ENCODE measurements around the gene PUS1.

Gene PUS1

GRCh38 chr12:131962069-131962468, 33.0 kb downstream of the PUS1 start:
- Histone ChIP-seq H3K9ac (ENCODE audit: low read depth in 1 of 2, low read length in 2 of 2) (no peak overlapping the region), H3K36me3 (ENCODE audit: control insufficient read depth in 2 of 2, insufficient read depth in 2 of 2, low read length in 2 of 2) (peaks cover 8 to 14% of the 10 kb centered on the region in 2 donors), H3K9me3 (ENCODE audit: control insufficient read depth in 2 of 2, low read length in 2 of 2) (no peaks in the 10 kb centered on the region), H3K4me1 (ENCODE audit: control insufficient read depth in 2 of 2, insufficient read depth in 2 of 2, low read length in 2 of 2) (peaks cover 0 to 4% of the 10 kb centered on the region in 2 donors), H3K27me3 (ENCODE audit: control insufficient read depth in 2 of 2, insufficient read depth in 2 of 2, low read length in 2 of 2) (no peaks in the 10 kb centered on the region), H3K27ac (ENCODE audit: low read depth in 2 of 2, low read length in 2 of 2) (no peak overlapping the region), H3K4me3 (ENCODE audit: low read length in 2 of 2) (no peak overlapping the region)

- peaks cover 8 to 14% of the 10 kb centered on the region in 2 donors for H3K36me3 ChIP-seq (ENCODE audit: control insufficient read depth in 2 of 2, insufficient read depth in 2 of 2, low read length in 2 of 2)
- H3K9ac ChIP-seq (ENCODE audit: low read depth in 1 of 2, low read length in 2 of 2), result no peak overlapping the region
- no peaks in the 10 kb centered on the region for H3K9me3 ChIP-seq (ENCODE audit: control insufficient read depth in 2 of 2, low read length in 2 of 2)
- no peaks in the 10 kb centered on the region for H3K27me3 ChIP-seq (ENCODE audit: control insufficient read depth in 2 of 2, insufficient read depth in 2 of 2, low read length in 2 of 2)
- no peaks in the 10 kb centered on the region for H3K4me1 ChIP-seq (ENCODE audit: control insufficient read depth in 2 of 2, insufficient read depth in 2 of 2, low read length in 2 of 2)
- H3K27ac ChIP-seq (ENCODE audit: low read depth in 2 of 2, low read length in 2 of 2), result no peak overlapping the region
- H3K4me3 ChIP-seq (ENCODE audit: low read length in 2 of 2), result no peak overlapping the region
Measured at GRCh38 chr12:131963381-131963780, 34.3 kb downstream of the PUS1 start.

DNA sequence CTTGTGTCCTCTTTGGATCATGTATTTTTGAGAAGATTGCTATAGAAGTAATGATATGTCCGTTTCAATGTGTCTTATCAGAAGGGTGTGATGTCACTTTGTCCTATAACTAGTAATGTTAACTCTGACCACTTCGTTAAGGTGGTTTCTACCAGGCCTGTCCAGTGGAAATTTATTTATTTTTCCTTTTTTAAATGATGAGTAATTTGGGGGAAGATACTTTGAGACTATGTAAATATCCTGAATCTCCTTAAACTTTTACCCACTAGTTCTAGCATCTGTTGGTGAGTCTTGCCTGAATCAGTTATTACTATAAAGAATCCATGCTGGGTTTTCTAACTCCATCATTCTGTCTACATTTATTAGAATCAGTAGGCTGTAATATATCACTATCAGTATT, 36.0 kb downstream of the PUS1 start:
- no peak overlapping the region for H3K27ac ChIP-seq (ENCODE audit: low read depth in 2 of 2, low read length in 2 of 2)
- no peaks in the 10 kb centered on the region for H3K27me3 ChIP-seq (ENCODE audit: control insufficient read depth in 2 of 2, insufficient read depth in 2 of 2, low read length in 2 of 2)
- peaks cover 8 to 14% of the 10 kb centered on the region in 2 donors for H3K36me3 ChIP-seq (ENCODE audit: control insufficient read depth in 2 of 2, insufficient read depth in 2 of 2, low read length in 2 of 2)
- H3K4me1 ChIP-seq (ENCODE audit: control insufficient read depth in 2 of 2, insufficient read depth in 2 of 2, low read length in 2 of 2), result no peaks in the 10 kb centered on the region
- no peak overlapping the region for H3K9ac ChIP-seq (ENCODE audit: low read depth in 1 of 2, low read length in 2 of 2)
- H3K4me3 ChIP-seq (ENCODE audit: low read length in 2 of 2), result no peak overlapping the region
- H3K9me3 ChIP-seq (ENCODE audit: control insufficient read depth in 2 of 2, low read length in 2 of 2), result no peaks in the 10 kb centered on the region

DNA sequence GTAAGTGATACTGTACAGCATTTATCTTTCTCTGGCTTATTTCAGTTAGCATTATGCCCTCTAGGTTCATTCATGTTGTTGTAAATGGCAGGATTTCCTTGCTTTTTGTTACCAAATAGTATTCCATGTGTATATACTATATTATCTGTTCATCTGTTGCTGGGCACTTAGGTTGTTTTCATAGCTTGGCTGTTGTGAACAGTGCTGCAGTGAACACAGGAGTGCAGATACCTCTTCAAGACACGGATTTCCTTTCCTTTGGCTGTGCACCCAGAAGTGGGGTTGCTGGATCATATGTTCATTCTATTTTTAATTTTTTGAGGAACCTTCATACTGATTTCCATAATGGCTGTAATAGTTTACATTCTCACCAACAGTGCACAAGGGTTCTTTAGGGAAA, 42.1 kb downstream of the PUS1 start:
- Histone ChIP-seq H3K27ac (ENCODE audit: low read depth in 2 of 2, low read length in 2 of 2) (no peak overlapping the region), H3K4me1 (ENCODE audit: control insufficient read depth in 2 of 2, insufficient read depth in 2 of 2, low read length in 2 of 2) (no peaks in the 10 kb centered on the region), H3K9ac (ENCODE audit: low read depth in 1 of 2, low read length in 2 of 2) (no peak overlapping the region), H3K4me3 (ENCODE audit: low read length in 2 of 2) (no peak overlapping the region), H3K27me3 (ENCODE audit: control insufficient read depth in 2 of 2, insufficient read depth in 2 of 2, low read length in 2 of 2) (no peaks in the 10 kb centered on the region), H3K36me3 (ENCODE audit: control insufficient read depth in 2 of 2, insufficient read depth in 2 of 2, low read length in 2 of 2) (no peaks in the 10 kb centered on the region), H3K9me3 (ENCODE audit: control insufficient read depth in 2 of 2, low read length in 2 of 2) (no peaks in the 10 kb centered on the region)

DNA sequence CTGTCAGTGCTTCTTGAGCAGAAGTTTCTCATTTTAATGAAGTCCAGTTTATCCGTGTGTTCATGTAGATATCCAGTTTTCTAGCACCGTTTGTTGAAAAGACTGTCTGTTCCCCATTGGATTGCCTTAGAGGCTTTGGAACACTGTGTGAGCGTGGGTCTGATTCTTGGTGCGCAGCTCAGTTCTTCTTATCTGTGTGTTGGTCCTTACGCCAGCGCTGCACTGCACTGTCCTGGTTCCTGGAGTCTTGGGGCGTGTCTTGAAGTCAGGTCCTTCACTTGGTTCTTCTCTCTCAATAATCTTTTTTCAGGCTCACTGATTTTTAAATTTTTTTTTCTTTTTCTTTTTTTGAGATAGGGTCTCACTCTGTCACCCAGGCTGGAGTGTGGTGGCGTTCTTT, 46.2 kb downstream of the PUS1 start:
- H3K36me3 ChIP-seq (ENCODE audit: control insufficient read depth in 2 of 2, insufficient read depth in 2 of 2, low read length in 2 of 2), result peaks cover 6% of the 10 kb centered on the region in 2 donors
- no peak overlapping the region for H3K27ac ChIP-seq (ENCODE audit: low read depth in 2 of 2, low read length in 2 of 2)
- no peaks in the 10 kb centered on the region for H3K4me1 ChIP-seq (ENCODE audit: control insufficient read depth in 2 of 2, insufficient read depth in 2 of 2, low read length in 2 of 2)
- H3K9me3 ChIP-seq (ENCODE audit: control insufficient read depth in 2 of 2, low read length in 2 of 2), result no peaks in the 10 kb centered on the region
- no peaks in the 10 kb centered on the region for H3K27me3 ChIP-seq (ENCODE audit: control insufficient read depth in 2 of 2, insufficient read depth in 2 of 2, low read length in 2 of 2)
- H3K4me3 ChIP-seq (ENCODE audit: low read length in 2 of 2), result no peak overlapping the region
- H3K9ac ChIP-seq (ENCODE audit: low read depth in 1 of 2, low read length in 2 of 2), result no peak overlapping the region

GRCh38 chr12:131979606-131980005, 50.5 kb downstream of the PUS1 start:
- peaks cover 30 to 36% of the 10 kb centered on the region in 2 donors for H3K36me3 ChIP-seq (ENCODE audit: control insufficient read depth in 2 of 2, insufficient read depth in 2 of 2, low read length in 2 of 2)
- no peaks in the 10 kb centered on the region for H3K27me3 ChIP-seq (ENCODE audit: control insufficient read depth in 2 of 2, insufficient read depth in 2 of 2, low read length in 2 of 2)
- H3K27ac ChIP-seq (ENCODE audit: low read depth in 2 of 2, low read length in 2 of 2), result no peak overlapping the region

GRCh38 chr12:131980263-131980662, 51.2 kb downstream of the PUS1 start:
- Histone ChIP-seq H3K9ac (ENCODE audit: low read depth in 1 of 2, low read length in 2 of 2) (no peak overlapping the region), H3K27me3 (ENCODE audit: control insufficient read depth in 2 of 2, insufficient read depth in 2 of 2, low read length in 2 of 2) (no peaks in the 10 kb centered on the region), H3K27ac (ENCODE audit: low read depth in 2 of 2, low read length in 2 of 2) (no peak overlapping the region), H3K4me3 (ENCODE audit: low read length in 2 of 2) (no peak overlapping the region), H3K4me1 (ENCODE audit: control insufficient read depth in 2 of 2, insufficient read depth in 2 of 2, low read length in 2 of 2) (no peaks in the 10 kb centered on the region), H3K36me3 (ENCODE audit: control insufficient read depth in 2 of 2, insufficient read depth in 2 of 2, low read length in 2 of 2) (peaks cover 30 to 40% of the 10 kb centered on the region in 2 donors), H3K9me3 (ENCODE audit: control insufficient read depth in 2 of 2, low read length in 2 of 2) (no peaks in the 10 kb centered on the region)

More at GRCh38 chr12:131979606-131980005, 50.5 kb downstream of the PUS1 start:
- Histone ChIP-seq H3K9ac (ENCODE audit: low read depth in 1 of 2, low read length in 2 of 2) (no peak overlapping the region), H3K9me3 (ENCODE audit: control insufficient read depth in 2 of 2, low read length in 2 of 2) (no peaks in the 10 kb centered on the region), H3K4me3 (ENCODE audit: low read length in 2 of 2) (no peak overlapping the region), H3K4me1 (ENCODE audit: control insufficient read depth in 2 of 2, insufficient read depth in 2 of 2, low read length in 2 of 2) (no peaks in the 10 kb centered on the region)

DNA sequence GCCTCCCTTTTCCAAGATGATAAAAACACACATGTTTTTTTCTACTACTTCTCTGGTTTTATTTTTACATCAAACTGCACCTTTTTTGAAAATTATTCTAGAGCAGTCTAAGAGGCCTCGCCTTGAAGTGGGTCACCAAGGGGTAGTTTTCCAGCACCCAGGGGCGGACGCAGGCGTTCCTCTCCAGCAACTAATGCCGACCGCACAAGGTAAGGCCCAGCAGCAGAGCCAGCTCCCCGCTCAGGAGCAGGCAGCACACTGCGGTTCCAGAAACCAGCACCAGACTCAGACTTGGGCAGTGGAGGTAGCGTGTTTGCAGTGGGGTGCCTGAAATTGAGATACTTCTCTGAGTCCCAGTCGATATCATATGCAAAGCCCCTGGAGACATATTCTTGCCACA, 52.3 kb downstream of the PUS1 start:
- Histone ChIP-seq H3K36me3 (ENCODE audit: control insufficient read depth in 2 of 2, insufficient read depth in 2 of 2, low read length in 2 of 2) (peaks cover 30 to 43% of the 10 kb centered on the region in 2 donors), H3K27me3 (ENCODE audit: control insufficient read depth in 2 of 2, insufficient read depth in 2 of 2, low read length in 2 of 2) (no peaks in the 10 kb centered on the region), H3K4me1 (ENCODE audit: control insufficient read depth in 2 of 2, insufficient read depth in 2 of 2, low read length in 2 of 2) (no peaks in the 10 kb centered on the region)

GRCh38 chr12:131982041-131982440, 53.0 kb downstream of the PUS1 start:
- no peaks in the 10 kb centered on the region for H3K9me3 ChIP-seq (ENCODE audit: control insufficient read depth in 2 of 2, low read length in 2 of 2)
- no peaks in the 10 kb centered on the region for H3K27me3 ChIP-seq (ENCODE audit: control insufficient read depth in 2 of 2, insufficient read depth in 2 of 2, low read length in 2 of 2)
- no peak overlapping the region for H3K4me3 ChIP-seq (ENCODE audit: low read length in 2 of 2)
- H3K27ac ChIP-seq (ENCODE audit: low read depth in 2 of 2, low read length in 2 of 2), result no peak overlapping the region
- H3K9ac ChIP-seq (ENCODE audit: low read depth in 1 of 2, low read length in 2 of 2), result no peak overlapping the region
- H3K4me1 ChIP-seq (ENCODE audit: control insufficient read depth in 2 of 2, insufficient read depth in 2 of 2, low read length in 2 of 2), result no peaks in the 10 kb centered on the region
- H3K36me3 ChIP-seq (ENCODE audit: control insufficient read depth in 2 of 2, insufficient read depth in 2 of 2, low read length in 2 of 2), result peaks cover 35 to 49% of the 10 kb centered on the region in 2 donors

More for the DNA sequence above, 52.3 kb downstream of the PUS1 start:
- Histone ChIP-seq H3K9me3 (ENCODE audit: control insufficient read depth in 2 of 2, low read length in 2 of 2) (no peaks in the 10 kb centered on the region), H3K27ac (ENCODE audit: low read depth in 2 of 2, low read length in 2 of 2) (no peak overlapping the region), H3K9ac (ENCODE audit: low read depth in 1 of 2, low read length in 2 of 2) (no peak overlapping the region), H3K4me3 (ENCODE audit: low read length in 2 of 2) (no peak overlapping the region)

- Histone ChIP-seq H3K9me3 (ENCODE audit: control insufficient read depth in 2 of 2, low read length in 2 of 2) (no peaks in the 10 kb centered on the region), H3K27ac (ENCODE audit: low read depth in 2 of 2, low read length in 2 of 2) (no peak overlapping the region), H3K36me3 (ENCODE audit: control insufficient read depth in 2 of 2, insufficient read depth in 2 of 2, low read length in 2 of 2) (peaks cover 42 to 58% of the 10 kb centered on the region in 2 donors), H3K27me3 (ENCODE audit: control insufficient read depth in 2 of 2, insufficient read depth in 2 of 2, low read length in 2 of 2) (no peaks in the 10 kb centered on the region), H3K4me3 (ENCODE audit: low read length in 2 of 2) (no peak overlapping the region), H3K9ac (ENCODE audit: low read depth in 1 of 2, low read length in 2 of 2) (no peak overlapping the region), H3K4me1 (ENCODE audit: control insufficient read depth in 2 of 2, insufficient read depth in 2 of 2, low read length in 2 of 2) (no peaks in the 10 kb centered on the region)
Measured at GRCh38 chr12:131983026-131983425, 54.0 kb downstream of the PUS1 start.

GRCh38 chr12:131983554-131983953, 54.5 kb downstream of the PUS1 start:
- Histone ChIP-seq H3K9me3 (ENCODE audit: control insufficient read depth in 2 of 2, low read length in 2 of 2) (no peaks in the 10 kb centered on the region), H3K4me3 (ENCODE audit: low read length in 2 of 2) (no peak overlapping the region), H3K27me3 (ENCODE audit: control insufficient read depth in 2 of 2, insufficient read depth in 2 of 2, low read length in 2 of 2) (no peaks in the 10 kb centered on the region), H3K36me3 (ENCODE audit: control insufficient read depth in 2 of 2, insufficient read depth in 2 of 2, low read length in 2 of 2) (peaks cover 47 to 63% of the 10 kb centered on the region in 2 donors), H3K4me1 (ENCODE audit: control insufficient read depth in 2 of 2, insufficient read depth in 2 of 2, low read length in 2 of 2) (no peaks in the 10 kb centered on the region), H3K27ac (ENCODE audit: low read depth in 2 of 2, low read length in 2 of 2) (no peak overlapping the region), H3K9ac (ENCODE audit: low read depth in 1 of 2, low read length in 2 of 2) (no peak overlapping the region)
